WTC11 (cell line): ENCODE results near the gene MAU2. TPM values are rescaled to one million over a fixed set of nuclear protein-coding genes. Genes with fewer than 3 reads are reported as not detected.

Source experiments
- ATAC-seq: fragments of 200-7000 bp; cut with Tn5 transposase; 2 replicates; pipeline ENCODE4 v1.10.0; 2021; ENCODE audit warnings: mild to moderate bottlenecking, moderate library complexity
- CTCF ChIA-PET: fragments of 300-600 bp; sonication (Branson Sonifier 250); formaldehyde crosslinking; loops from one replicate; lab custom pipeline; 2021; ENCODE audit warnings: antibody characterized with exemption; lab: Charles Lee
- POLR2A ChIA-PET: fragments of 350-600 bp; sonication (Branson Sonifier 250); formaldehyde crosslinking; loops from one replicate; lab custom pipeline; 2021; ENCODE audit warnings: antibody characterized with exemption; lab: Charles Lee
- DNase-seq: peaks from one replicate; pipeline ENCODE4 v3.0.0; 2021; ENCODE audit warnings: low spot score
- H3K27ac Mint-ChIP-seq: 2 replicates; pipeline ENCODE4 v1.8.0; 2021; ENCODE audit warnings: mixed read lengths
- H3K27me3 Mint-ChIP-seq: 2 replicates; pipeline ENCODE4 v1.8.0; 2021; ENCODE audit warnings: low read depth, mild to moderate bottlenecking, moderate library complexity, mixed read lengths
- H3K36me3 Mint-ChIP-seq: 2 replicates; pipeline ENCODE4 v1.8.0; 2021; ENCODE audit warnings: mixed read lengths
- H3K4me1 Mint-ChIP-seq: 2 replicates; pipeline ENCODE4 v1.8.0; 2022; ENCODE audit warnings: mixed read lengths
- H3K4me3 Mint-ChIP-seq: 2 replicates; pipeline ENCODE4 v1.8.0; 2021; ENCODE audit warnings: mild to moderate bottlenecking, moderate library complexity, mixed read lengths
- H3K9me3 Mint-ChIP-seq: 2 replicates; pipeline ENCODE4 v1.8.0; 2021; ENCODE audit warnings: mixed read lengths
- AR ChIP-seq: fragments of 250-450 bp; sonication (Bioruptor Pico); IDR thresholded peaks from 2 replicates; pipeline ENCODE4 v1.9.0; 2021; ENCODE audit warnings: mild to moderate bottlenecking
- ATF2 ChIP-seq: sonication (generic); formaldehyde crosslinking; IDR thresholded peaks from 2 replicates; pipeline ENCODE4 v1.8.1; 2022; ENCODE audit warnings: low read depth, missing genetic modification reagents, borderline replicate concordance
- CTCF ChIP-seq: fragments of 200-600 bp; IDR thresholded peaks from 2 replicates; pipeline ENCODE4 v1.8.0; 2022; ENCODE audit warnings: antibody characterized with exemption
- E2F4 ChIP-seq: sonication (generic); formaldehyde crosslinking; IDR thresholded peaks from 2 replicates; pipeline ENCODE4 v1.8.1; 2022; ENCODE audit warnings: low read depth, mild to moderate bottlenecking, moderate library complexity, missing genetic modification reagents, borderline replicate concordance
- E2F5 ChIP-seq: sonication (generic); formaldehyde crosslinking; IDR thresholded peaks from 2 replicates; pipeline ENCODE4 v1.8.1; 2022; ENCODE audit warnings: mild to moderate bottlenecking, moderate library complexity, missing genetic modification reagents
- ESRRA ChIP-seq: sonication (generic); formaldehyde crosslinking; IDR thresholded peaks from 2 replicates; pipeline ENCODE4 v1.8.1; 2022; ENCODE audit warnings: mild to moderate bottlenecking, missing genetic modification reagents, borderline replicate concordance
- FOXP4 ChIP-seq: sonication (generic); formaldehyde crosslinking; IDR thresholded peaks from 2 replicates; pipeline ENCODE4 v1.8.0; 2022; ENCODE audit warnings: mild to moderate bottlenecking, missing genetic modification reagents
- JAZF1 ChIP-seq: fragments of 250-450 bp; sonication (Bioruptor Pico); IDR thresholded peaks from 2 replicates; pipeline ENCODE4 v1.9.0; 2021; ENCODE audit warnings: moderate library complexity, mild to moderate bottlenecking, inconsistent platforms
- MXD4 ChIP-seq: fragments of 250-450 bp; sonication (Bioruptor Pico); IDR thresholded peaks from 2 replicates; pipeline ENCODE4 v1.8.0; 2021; ENCODE audit warnings: mild to moderate bottlenecking, moderate library complexity, borderline replicate concordance
- NR1H2 ChIP-seq: sonication (generic); formaldehyde crosslinking; IDR thresholded peaks from 2 replicates; pipeline ENCODE4 v1.9.0; 2021; ENCODE audit warnings: mild to moderate bottlenecking, moderate library complexity, missing genetic modification reagents
- NR2C2 ChIP-seq: sonication (generic); formaldehyde crosslinking; IDR thresholded peaks from 2 replicates; pipeline ENCODE4 v1.8.0; 2022; ENCODE audit warnings: mild to moderate bottlenecking, missing genetic modification reagents
- NR3C1 ChIP-seq: sonication (generic); formaldehyde crosslinking; conservative IDR thresholded peaks from 2 replicates; pipeline ENCODE4 v1.8.1; 2023; ENCODE audit warnings: low read depth, mild to moderate bottlenecking, missing genetic modification reagents
- PRDM15 ChIP-seq: sonication (generic); formaldehyde crosslinking; IDR thresholded peaks from 2 replicates; pipeline ENCODE4 v1.8.0; 2022; ENCODE audit warnings: missing genetic modification reagents
- SMAD4 ChIP-seq: sonication (generic); formaldehyde crosslinking; IDR thresholded peaks from 2 replicates; pipeline ENCODE4 v1.8.0; 2022; ENCODE audit warnings: mild to moderate bottlenecking, missing genetic modification reagents
- SOX15 ChIP-seq: fragments of 250-450 bp; sonication (Bioruptor Pico); IDR thresholded peaks from 2 replicates; pipeline ENCODE4 v1.9.0; 2021; ENCODE audit warnings: mild to moderate bottlenecking
- TCF7 ChIP-seq: sonication (generic); formaldehyde crosslinking; IDR thresholded peaks from 2 replicates; pipeline ENCODE4 v1.8.0; 2022; ENCODE audit warnings: mild to moderate bottlenecking, low read depth, missing genetic modification reagents, moderate library complexity
- TEAD1 ChIP-seq: sonication (generic); formaldehyde crosslinking; IDR thresholded peaks from 2 replicates; pipeline ENCODE4 v1.8.0; 2022; ENCODE audit warnings: mild to moderate bottlenecking, missing genetic modification reagents
- ZBTB21 ChIP-seq: sonication (generic); formaldehyde crosslinking; IDR thresholded peaks from 2 replicates; pipeline ENCODE4 v1.8.1; 2023; ENCODE audit warnings: mild to moderate bottlenecking, missing genetic modification reagents, borderline replicate concordance
- ZBTB43 ChIP-seq: sonication (generic); formaldehyde crosslinking; IDR thresholded peaks from 2 replicates; pipeline ENCODE4 v1.8.1; 2023; ENCODE audit warnings: mild to moderate bottlenecking, missing genetic modification reagents
- ZNF263 ChIP-seq: sonication (generic); formaldehyde crosslinking; IDR thresholded peaks from 2 replicates; pipeline ENCODE4 v1.8.1; 2022; ENCODE audit warnings: low read depth, mild to moderate bottlenecking, moderate library complexity, missing genetic modification reagents
- ZNF423 ChIP-seq: fragments of 250-450 bp; sonication (Bioruptor Pico); IDR thresholded peaks from 2 replicates; pipeline ENCODE4 v2.1.2; 2022; ENCODE audit warnings: mild to moderate bottlenecking, moderate library complexity
- total RNA-seq: library from RNA; stranded (reverse); gene quantifications from 3 replicates; pipeline ENCODE4 v1.2.3, GENCODE V29; 2021

MAU2 gene
- total RNA-seq, 1 experiment from 2014 or later, result 56.8 TPM

- no peaks in the 10 kb centered on the region for H3K4me1 Mint-ChIP-seq
- H3K4me3 Mint-ChIP-seq, result no peak overlapping the region
- POLR2A ChIA-PET, result no interaction called here
- H3K9me3 Mint-ChIP-seq, result no peaks in the 10 kb centered on the region
- DNase-seq, result no peak
- TF ChIP-seq SMAD4 (CRISPR knock-in tag) (no peak), ZNF263 (CRISPR knock-in tag) (no peak), ZBTB43 (no peak), PRDM15 (CRISPR knock-in tag) (no peak), ZBTB21 (CRISPR knock-in tag) (no peak), AR (no peak), MXD4 (CRISPR knock-in tag) (no peak), E2F5 (CRISPR knock-in tag) (no peak), SOX15 (CRISPR knock-in tag) (no peak), ZNF423 (CRISPR knock-in tag) (no peak), ESRRA (CRISPR knock-in tag) (no peak), TCF7 (CRISPR knock-in tag) (no peak), TEAD1 (CRISPR knock-in tag) (no peak), CTCF (no peak), NR1H2 (CRISPR knock-in tag) (no peak)
- TF ChIP-seq, all 79 proteins: peak for 0
- CTCF ChIA-PET, result no interaction called here
- Mint-ChIP-seq H3K27me3 (no peaks in the 10 kb centered on the region), H3K27ac (no peak overlapping the region), H3K36me3 (peaks cover 39% of the 10 kb centered on the region)
- ATAC-seq, result no peak
These were observed 15.6 kb upstream of the MAU2 start for GRCh38 chr19:19305066-19305465.

- Mint-ChIP-seq H3K4me1 (no peaks in the 10 kb centered on the region), H3K4me3 (no peak overlapping the region), H3K27ac (no peak overlapping the region), H3K27me3 (no peaks in the 10 kb centered on the region), H3K36me3 (peaks cover 45% of the 10 kb centered on the region), H3K9me3 (no peaks in the 10 kb centered on the region)
- CTCF ChIA-PET, result no interaction called here
- ATAC-seq (no peak), DNase-seq (no peak)
- POLR2A ChIA-PET, result no interaction called here
- no peak for TF ChIP-seq NR1H2 (CRISPR knock-in tag)
- no peak for TF ChIP-seq JAZF1 (CRISPR knock-in tag)
- no peak for TF ChIP-seq ATF2 (CRISPR knock-in tag)
- no peak for TF ChIP-seq NR2C2 (CRISPR knock-in tag)
- no peak for TF ChIP-seq NR3C1 (CRISPR knock-in tag)
- no peak for TF ChIP-seq FOXP4 (CRISPR knock-in tag)
- TF ChIP-seq SMAD4 (CRISPR knock-in tag), result no peak
- TF ChIP-seq E2F4 (CRISPR knock-in tag), result no peak
These were observed 14.9 kb upstream of the MAU2 start for GRCh38 chr19:19305696-19306095.
